Urothelium cell line (cell line): ENCODE results near the gene LYPLA2.
"Not testable (repeated sequence)": the region's sequence is repeated elsewhere in the genome, so short reads cannot be mapped to it uniquely, and the experiment has no call there.

Experiments
- DNase-seq: peaks from one replicate; pipeline ENCODE4 v3.0.0; 2011; ENCODE audit warnings: low spot score, mixed read lengths
- FAIRE-seq: peaks from 2 replicates; lab custom pipeline; 2011; peaks lifted over from hg19 to GRCh38; lab: Jason Lieb, UNC

The LYPLA2 gene

DNA sequence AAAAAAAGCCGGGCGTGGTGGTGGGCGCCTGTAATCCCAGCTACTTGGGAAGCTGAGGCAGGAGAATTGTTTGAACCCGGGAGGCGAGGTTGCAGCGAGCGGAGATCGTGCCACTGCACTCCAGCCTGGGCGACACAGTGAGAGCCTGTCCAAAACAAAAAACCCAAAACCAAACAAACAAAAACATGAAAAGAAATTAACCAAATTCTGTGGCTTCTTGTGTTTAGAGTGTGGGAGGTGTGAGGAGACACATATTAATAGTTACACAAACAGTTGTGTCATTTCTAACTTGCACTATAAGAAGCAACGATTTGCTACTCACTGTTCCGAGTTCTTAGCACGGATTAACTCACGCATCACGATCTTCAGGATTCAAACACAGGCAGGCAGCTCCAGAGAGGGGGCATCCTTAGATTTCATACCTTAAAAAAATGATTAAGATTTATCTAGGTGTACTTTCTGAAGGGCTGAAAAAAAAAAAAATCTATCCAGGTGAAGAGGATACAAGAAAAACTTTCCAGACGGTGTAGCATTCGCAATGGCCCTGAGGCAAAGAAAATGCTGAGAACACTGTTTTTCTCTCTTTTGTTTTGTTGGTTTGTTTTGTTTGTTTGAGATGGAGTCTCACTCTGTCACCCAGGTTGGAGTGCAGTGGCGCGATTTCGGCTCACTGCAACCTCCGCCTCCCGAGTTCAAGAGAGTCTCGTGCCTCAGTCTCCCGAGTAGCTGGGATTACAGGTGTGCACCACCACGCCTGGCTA is 35.0 kb downstream of the LYPLA2 start:
- DNase-seq (no peak), FAIRE-seq (no peak)

DNA sequence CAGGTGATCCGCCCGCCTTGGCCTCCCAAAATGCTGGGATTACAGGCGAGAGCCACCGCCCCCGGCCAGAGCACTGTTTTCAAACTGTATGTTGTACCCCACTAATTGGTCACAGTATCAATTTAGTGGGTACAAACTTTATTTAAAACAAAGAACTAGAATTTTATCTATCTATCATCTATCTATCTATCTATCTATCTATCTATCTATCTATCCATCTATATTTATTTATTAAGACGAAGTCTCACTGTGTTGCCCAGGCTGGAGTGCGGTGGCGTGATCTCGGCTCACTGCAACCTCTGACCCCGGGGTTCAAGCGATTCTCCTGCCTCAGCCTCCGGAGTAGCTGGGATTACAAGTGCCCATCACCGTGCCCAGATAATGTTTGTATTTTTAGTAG is 35.6 kb downstream of the LYPLA2 start:
- not testable (repeated sequence) for FAIRE-seq, DNase-seq

DNA sequence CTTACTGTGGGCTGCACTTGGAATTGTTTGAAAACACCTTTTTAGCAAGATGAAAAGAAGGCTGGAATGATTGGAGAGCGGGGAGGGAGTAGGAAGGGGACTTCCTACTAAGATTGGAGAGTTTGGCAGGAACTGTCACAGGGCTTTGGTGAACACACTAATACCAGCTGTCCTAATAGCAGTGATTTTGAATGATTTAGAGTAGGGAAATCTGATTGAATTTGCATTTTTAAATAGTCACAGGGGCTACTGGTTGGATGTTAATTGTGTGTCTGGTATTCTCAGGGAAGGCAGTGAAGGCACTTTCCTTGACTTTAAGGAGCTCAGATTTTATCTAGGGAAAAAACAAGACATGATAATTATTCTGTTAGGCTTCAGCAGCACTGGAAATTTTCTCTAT is 36.8 kb downstream of the LYPLA2 start:
- DNase-seq, result no peak
- FAIRE-seq, result no peak

DNA sequence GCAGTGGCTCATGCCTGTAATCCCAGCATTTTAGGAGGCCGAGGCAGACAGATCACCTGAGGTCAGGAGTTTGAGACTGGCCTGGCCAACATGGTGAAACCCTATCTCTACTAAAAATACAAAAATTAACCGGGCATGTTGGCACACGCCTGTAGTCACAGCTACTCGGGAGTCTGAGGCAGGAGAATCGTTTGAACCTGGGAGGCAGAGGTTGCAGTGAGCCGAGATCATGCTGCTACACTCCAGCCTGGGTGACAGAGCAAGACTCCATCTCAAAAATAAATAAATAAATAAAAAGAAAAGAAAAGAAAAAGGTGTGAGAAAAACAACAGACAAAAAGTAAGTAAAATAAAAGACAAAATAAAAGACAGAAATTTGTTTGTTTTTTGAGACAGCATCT is 43.2 kb downstream of the LYPLA2 start:
- not testable (repeated sequence) for DNase-seq, FAIRE-seq

DNA sequence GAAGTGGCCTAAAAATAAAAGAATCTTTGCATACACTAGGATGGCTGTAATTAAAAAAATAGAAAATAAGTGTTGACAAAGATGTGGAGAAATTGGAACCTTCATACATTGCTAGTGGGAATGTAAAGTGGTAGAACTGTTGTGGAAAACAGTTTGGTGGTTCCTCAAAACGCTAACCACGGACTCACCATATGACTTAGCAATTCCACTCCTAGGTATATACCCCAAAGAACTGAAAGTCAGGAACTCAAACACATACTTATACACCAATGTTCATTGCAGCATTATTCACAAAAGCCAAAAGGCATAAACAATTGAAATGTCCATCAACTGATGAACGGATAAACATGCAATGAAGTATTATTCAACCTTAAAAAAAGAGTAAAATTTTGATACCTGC is 45.1 kb downstream of the LYPLA2 start:
- no peak for FAIRE-seq
- DNase-seq, result no peak

DNA sequence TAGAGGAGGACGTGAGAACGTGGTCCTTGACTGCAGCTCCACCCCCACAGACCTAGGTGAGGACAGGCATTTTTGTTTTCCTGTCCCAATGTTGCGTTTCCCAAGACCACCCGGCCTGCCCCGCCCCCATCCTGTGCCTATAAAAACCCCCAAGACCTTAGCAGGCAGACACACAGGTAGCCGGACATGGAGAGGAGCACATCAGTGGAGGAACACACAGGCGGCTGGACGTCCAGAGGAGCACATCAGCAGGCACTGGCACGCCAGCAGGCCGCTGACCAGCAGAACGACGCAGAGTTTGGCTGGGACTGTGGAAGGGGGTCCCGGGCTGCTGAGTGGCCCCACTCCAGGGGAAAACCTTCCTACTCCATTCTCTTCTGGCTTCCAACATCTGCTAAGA is 47.0 kb downstream of the LYPLA2 start:
- FAIRE-seq (no peak), DNase-seq (no peak)

DNA sequence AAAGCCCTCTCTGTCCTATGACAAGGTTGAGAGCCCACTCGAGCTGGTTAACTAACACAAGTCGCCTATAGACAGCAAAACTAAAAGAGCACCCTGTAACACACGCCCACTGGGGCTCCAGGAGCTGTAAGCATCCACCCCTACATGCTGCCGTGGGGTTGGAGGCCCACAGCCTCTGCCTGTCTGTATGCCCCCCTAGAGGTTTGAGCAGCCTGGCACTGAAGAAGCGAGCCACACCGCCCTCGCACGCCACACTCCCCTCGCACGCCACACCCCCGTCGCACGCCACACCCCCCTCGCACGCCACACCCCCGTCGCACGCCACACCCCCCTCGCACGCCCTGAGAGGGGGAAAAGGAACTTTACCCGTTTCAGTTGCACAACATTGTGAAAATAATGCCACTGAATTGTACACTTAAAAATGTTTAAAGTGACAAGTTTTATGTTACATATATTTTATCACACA is 47.5 kb downstream of the LYPLA2 start:
- FAIRE-seq, result peak; percentile 94
- peak; percentile 74 for DNase-seq

DNA sequence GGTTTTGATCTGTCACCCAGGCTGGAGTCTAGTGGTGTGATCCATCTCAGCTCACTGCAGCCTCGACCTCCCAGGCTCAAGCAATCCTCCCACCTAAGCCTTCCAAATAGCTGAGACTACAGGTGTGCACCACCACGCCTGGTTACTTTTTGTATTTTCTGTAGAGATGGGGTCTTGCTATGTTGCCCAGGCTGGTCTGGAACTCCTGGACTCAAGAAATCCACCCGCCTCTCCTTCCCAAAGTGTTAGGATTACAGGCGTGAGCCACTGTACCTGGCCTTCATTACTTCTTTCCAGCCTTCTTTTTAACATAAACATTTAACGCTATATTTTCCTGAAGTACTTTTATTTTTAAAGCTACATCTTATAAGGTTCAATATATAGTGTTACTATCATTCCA is 52.7 kb downstream of the LYPLA2 start:
- FAIRE-seq (no peak), DNase-seq (no peak)
